GM21717 (cell line): Measurements from ENCODE around the gene DMRTC2.
"Not testable (repeated sequence)": the region's sequence is repeated elsewhere in the genome, so short reads cannot be mapped to it uniquely, and the experiment has no call there.

Experiments used
- ATAC-seq: cut with Tn5 transposase; IDR thresholded peaks from one replicate; pipeline ENCODE4 v1.9.1; 2021; ENCODE audit warnings: mild to moderate bottlenecking, moderate library complexity; ENCODE audit not compliant: unreplicated experiment

Gene DMRTC2

GRCh38 chr19:41869374-41869955 is 24.6 kb downstream of the DMRTC2 start:
- ATAC-seq = no peak

GRCh38 chr19:41870401-41870873 is 25.6 kb downstream of the DMRTC2 start:
- no peak for ATAC-seq

GRCh38 chr19:41871573-41872383 is 26.9 kb downstream of the DMRTC2 start:
- ATAC-seq = peak; percentile 39

DNA sequence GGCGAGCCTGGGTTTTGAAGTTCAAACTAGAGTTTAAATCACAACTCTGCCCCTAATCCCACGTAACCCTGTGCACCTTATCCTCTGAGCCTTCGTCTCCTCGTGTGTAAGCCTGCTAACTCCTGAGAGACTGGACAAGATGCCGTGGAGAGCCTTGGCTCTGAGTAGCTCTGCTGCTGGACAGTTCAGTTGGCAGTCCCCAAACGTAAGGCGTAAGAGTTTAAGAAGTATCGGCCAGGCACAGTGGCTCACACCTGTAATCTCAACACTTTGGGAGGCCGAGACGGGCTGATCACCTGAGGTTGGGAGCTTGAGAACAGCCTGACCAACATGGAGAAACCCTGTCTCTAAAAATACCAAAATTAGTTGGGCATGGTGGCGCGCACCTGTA is 27.5 kb downstream of the DMRTC2 start:
- ATAC-seq = no peak

- no peak for ATAC-seq
Measured at GRCh38 chr19:41872775-41873647, 28.2 kb downstream of the DMRTC2 start.

DNA sequence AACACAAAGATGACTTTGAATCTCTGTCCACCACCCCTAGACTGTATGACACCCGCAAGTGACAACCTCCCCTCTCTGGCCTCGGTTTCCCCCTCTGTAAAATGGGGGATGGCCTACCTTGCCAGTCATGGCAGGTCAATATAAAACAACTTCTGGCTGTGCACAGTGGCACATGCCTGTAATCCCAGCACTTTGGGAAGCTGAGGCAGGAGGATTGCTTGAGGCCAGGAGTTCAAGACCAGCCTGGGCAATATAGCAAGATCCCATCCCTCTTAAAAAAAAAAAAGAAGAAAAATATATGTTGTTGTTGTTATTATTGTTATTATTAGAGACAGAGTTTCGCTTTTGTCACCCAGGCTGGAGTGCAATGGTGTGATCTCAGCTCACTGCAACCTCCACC is 31.1 kb downstream of the DMRTC2 start:
- not testable (repeated sequence) for ATAC-seq

- peak; percentile 39 for ATAC-seq
Measured at GRCh38 chr19:41876847-41877832, 32.3 kb downstream of the DMRTC2 start, which contains the start of gene CD79A. CD79A (plus strand) TSS chr19:41877279; CDS start chr19:41877305, 26 bp downstream.

- ATAC-seq = no peak
Measured at GRCh38 chr19:41877916-41878905, 33.4 kb downstream of the DMRTC2 start.

DNA sequence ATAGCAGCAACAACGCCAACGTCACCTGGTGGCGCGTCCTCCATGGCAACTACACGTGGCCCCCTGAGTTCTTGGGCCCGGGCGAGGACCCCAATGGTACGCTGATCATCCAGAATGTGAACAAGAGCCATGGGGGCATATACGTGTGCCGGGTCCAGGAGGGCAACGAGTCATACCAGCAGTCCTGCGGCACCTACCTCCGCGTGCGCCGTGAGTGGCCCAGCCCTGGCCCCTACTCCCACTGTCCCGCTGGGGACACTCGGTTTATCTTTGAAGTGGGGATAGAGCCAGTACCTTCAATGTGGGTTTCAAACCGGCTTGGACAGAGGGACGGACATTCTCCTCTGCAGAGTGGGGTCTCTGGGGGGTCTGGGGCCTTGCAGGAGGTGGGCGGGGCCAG is 34.2 kb downstream of the DMRTC2 start:
- no peak for ATAC-seq

DNA sequence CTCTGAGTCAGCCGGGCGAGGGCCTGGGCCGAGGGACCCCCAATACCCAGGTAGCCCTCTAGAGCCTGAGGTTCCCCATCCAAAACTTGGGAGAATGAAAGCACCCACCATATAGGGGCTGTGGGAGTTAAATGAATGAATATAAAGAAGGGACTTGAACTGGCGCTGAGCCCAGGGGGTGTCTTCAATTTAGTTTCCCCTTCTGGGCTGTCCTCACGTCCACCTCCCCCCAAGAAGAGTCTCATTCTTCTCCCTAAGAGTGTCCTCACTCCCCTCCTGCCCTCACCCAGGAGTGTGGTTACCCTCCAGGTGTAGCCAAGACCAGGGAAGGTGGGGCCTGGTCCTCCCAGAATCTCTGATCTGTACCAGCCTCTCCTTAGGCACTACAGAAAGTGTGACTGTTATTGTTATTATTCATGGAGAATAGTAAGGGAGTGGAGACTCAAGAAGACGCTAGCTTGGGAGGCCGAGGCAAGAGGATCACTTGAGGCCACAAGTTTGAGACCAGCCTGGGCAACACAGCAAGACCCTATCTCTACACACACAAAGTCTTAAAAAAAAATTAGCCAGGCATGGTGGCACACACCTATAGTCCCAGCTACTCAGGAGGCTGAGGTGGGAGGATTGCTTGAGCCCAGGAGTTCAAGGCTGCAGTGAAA is 35.0 kb downstream of the DMRTC2 start:
- ATAC-seq = no peak

GRCh38 chr19:41880329-41880708 is 35.5 kb downstream of the DMRTC2 start:
- ATAC-seq = no peak

GRCh38 chr19:41882568-41883462 is 38.0 kb downstream of the DMRTC2 start, which contains the start of gene ARHGEF1:
ARHGEF1 (plus strand) TSS chr19:41883184; CDS start chr19:41888083, 4,899 bp downstream.
- no peak for ATAC-seq

DNA sequence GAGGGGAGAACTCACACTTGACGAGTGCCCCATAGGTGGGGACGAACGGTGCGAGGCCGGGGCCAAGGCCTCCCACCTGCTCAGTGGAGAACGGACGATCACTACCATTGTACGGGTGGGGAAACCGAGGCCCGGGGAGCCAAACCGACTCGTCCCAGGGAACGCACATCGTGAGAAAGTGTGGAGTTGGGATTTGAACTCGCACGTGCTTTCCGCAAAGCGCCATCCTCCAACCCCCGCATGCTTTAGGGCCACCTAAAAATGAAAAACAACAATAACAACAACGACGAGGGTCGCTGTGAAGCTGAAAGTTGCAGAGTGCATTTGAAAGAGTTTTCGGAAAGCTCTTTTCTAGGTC is 38.6 kb downstream of the DMRTC2 start:
- no peak for ATAC-seq

DNA sequence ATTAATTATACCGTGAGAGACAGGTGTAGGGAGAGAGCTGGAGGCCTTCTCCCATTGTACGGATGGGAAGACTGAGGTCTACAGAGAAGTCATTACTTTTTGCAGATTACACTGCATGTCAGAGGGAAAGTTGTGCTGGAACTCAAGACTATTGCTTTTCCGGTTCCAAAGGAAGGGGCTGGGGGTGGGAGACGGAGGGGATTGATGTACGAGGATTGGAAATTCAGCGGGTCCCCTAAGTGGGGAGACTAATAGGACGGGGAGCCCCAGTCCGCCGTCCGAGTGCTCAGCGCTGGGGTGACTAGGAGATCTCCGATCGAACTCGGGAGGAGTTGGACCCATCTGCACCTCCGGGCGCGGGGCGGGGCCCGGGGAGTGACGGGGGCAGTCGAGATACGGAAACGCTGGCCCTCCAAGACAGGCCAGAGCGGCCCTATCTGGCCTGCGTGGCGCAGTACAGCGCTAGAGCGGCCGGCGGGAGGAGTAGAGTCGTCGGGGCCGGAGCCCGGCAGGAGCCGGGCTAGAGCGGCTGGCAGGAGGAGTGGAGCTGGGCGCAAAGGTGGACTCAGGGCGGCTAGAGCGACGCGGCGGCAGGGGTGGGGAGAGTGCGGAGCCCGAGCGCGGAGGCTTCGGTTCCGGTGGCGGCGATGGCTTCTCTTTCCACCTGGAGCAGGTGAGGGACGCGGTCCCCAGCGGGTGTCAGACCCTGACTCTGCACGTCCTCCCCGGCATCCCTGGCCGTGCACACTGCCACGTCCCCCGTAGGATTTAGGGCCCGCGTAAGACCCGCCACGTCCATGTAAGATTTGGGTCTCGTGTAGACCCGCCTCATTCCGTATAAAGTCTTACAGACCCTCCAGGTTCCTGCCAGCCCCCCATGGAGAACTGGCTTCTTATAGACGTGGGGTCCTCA is 39.2 kb downstream of the DMRTC2 start:
- peak; percentile 65 for ATAC-seq

DNA sequence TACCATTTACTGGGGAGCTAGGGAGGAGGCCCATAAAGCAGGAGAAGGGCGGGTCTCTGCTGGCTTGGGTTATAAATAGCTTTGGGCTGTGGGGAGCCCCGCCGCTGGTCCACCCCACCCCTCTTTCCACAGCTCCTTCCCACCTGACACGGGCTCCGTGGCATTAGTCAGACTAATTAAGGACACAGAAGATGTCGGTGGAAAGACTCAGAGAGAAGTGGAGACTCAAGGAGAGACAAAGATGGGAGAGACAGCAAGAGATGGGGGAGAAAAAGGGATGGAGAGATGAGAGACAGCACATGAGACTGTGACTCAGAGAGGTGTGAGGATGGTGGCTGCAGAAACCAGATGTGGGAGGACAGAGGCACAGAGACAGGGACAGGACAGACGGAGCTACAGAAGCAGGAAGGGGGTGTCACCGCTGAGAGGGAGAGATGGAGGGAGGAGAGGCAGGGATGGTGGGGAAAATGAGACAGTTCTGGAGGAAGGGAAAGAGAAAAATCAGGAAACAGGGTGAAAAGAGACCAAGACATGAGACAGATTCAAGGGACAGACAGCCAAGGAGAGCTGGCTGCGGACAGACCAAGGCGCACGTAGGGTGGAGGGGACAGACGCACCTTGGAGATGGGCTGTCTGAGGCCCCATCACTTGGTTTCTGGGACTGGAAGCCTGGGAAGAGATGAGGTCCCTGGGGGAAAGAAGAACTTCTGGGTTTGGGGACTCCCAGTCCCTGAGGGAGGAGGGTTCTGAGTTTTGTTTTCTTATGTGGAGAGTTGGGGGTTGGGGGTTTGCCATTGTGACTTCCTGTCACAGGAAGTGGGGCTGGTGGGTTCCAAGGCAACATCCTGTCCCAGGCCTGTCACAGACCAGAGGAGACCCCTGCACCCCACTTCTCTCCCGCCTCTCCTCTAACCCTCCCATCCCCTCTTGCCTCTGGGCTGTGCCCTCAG is 42.2 kb downstream of the DMRTC2 start:
- no peak for ATAC-seq
